ENCODE measurements around the gene HEY2.
A peak's percentile ranks its signal among the peaks of the same experiment; 100 is the strongest.

The HEY2 gene

DNA sequence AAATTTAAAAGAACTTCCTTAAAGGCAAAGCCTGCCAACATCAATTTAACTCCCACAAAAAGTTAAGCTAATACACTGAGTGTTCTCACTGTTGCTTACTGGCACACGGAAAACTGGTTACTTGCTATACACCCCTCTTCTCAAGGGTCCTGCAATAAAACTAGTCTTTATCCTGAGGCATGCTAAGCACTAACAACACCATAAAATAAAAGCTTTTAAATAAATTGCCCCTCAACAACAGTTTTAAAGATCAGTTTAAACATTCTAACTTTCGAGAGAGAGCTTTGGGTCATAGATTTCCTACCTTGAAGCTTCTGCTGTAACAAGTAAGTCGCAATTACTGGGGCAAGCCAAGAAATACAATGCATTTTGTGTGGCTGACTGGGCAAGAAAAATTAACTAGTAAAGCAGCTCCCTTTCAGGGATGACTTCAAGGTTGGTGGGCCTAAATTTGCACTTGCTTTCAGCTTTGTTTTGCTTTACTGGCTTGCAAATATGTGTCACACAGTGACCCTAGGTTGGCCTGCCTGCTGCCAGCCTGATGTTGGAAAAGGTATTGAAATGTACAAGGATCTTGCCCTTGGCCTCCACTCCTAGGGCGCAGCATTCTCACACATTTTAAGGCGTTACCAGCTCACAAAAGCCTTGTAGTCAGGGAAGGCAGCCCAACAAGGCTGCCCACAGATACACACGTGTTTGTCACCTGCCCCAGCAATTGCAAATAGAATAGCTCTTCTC lies 4.0 kb upstream of the HEY2 start:
- no peak for DNase-seq

- no peak for DNase-seq
These were observed 3.4 kb upstream of the HEY2 start for GRCh38 chr6:125746019-125746414.

- peak; percentile 70 for DNase-seq
These were observed 2.5 kb upstream of the HEY2 start for GRCh38 chr6:125746731-125747588.

GRCh38 chr6:125747589-125748405 lies 1.6 kb upstream of the HEY2 start:
- no peak for DNase-seq

DNA sequence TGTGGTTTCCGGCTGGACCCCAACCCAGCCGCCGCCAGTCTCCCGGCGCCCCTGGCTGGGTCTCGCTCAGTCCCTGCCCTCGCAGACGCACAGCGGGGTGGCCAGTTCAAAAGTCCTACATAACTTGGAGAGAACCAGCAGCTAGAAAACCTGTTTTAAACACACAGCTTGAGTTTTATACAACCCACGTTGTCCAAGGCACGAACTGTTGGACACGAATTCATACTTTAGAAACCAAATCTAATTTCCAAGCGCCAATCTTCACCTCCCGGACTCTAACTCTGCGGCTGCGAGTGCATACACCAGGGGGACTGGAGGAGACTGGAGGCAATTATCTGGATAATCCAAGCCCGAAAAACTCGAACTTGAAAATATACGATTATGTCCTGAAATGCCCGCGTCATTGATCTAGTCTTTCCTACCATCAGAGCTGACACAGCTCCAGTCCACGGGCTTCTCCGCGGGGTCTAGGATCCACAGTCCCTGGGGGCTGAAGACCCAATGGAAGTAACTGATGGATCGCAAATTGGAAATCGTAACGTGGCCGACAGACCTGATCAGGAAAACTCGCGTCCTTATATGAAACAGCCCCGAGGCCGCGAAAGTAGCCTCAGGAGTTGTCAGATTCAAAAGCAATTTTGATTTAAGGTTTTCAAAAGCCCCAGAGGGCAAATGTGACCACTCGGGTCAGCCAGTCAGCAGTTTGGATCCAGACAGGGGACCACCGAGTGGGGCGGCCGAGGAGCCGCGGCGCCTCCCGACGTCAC lies 843 bp upstream of the HEY2 start:
- no peak for DNase-seq

DNA sequence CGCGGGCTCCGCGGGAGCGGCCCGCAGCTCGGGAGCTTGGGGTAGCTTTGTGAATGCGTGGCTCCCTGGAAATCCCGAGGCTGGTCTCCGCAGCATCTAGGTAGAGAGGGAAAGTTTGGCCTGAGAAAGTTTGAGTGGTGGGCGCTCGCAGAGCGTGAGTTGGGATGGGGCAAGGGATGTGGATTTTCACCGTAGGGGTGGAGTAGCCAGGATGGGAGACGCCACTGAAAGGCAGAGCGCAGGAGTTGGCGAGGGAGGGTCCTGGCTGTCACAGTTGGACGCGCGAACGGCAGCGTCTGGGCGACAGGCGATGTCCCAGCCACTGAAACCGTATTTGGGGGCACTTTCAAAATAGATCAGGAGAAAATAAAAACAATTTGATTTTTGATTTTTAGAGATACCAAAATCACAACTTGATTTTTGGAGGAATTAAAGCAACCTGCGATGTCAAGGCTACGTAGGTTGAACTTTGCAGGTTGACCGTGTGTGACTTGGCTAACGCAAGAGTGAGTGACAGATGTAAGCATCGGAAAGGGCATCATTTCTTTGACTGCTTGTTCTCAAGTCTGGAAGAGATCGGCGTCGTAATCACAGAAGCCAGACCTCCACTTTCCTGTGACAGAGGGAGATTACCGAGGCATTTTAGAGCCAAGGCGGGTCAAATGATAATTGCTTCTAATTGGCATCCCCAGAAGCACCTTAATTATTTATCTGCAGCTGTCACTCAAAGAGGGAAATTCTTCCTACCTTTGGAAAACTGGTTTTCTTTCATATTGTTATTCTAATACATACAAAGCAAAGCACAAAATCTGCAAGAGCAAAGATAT lies 646 bp downstream of the HEY2 start:
- no peak for DNase-seq

DNA sequence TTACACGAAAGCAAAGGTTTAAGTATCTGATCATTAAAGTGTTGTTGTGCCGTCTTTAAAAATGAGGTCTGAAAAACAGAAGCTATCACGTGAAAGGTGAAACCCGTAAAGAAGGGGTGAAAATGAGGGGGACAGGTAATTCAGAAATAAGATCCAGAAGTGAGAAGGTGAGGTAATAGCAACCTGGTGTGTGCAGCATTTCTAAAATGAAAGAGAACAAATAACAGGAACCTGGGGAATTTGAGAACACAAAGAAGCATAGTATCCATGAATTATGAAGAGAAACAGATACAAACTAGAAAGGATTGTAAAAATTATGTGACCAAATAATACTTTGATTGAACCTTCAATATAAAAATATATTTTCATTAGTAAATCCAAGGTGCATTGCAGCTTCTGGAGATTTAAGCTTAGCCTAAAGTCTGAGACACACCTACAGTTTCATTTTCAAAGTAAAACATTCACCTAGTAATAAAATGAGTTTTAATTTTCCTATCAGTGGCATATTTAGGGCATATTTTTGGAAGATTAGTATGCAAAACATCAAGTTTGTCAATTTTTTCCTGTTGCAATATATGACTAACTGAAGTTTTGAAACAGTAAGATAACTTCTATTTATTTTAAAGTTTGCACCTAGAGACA lies 1.4 kb downstream of the HEY2 start:
- peak; percentile 21 for DNase-seq

DNA sequence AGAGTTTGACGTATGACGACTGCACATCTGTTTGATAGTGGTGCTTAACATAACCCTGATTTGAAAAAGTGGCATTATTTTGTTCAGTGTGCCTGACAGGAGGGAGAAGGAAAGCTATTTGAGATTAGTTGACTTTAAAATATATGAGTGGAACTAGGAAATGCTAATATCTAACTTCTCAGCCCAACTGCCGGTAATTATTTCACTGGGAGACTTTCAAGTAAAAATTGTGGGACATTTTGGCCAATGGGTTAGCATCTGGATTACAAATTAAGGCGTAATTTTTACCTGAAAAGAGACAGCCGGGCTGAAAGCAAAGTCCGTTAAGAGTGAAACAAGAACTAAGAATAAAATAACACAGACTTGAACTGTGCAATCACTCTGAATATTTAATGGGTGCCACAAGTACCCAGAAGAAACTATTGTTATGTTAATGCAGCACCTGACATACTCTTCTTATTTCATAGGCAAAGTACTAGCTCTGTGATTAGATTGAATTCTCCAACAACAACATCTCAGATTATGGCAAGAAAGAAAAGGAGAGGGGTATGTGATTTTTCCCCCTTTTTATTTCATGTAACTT lies 2.0 kb downstream of the HEY2 start:
- DNase-seq, result no peak

GRCh38 chr6:125752773-125753172 lies 3.3 kb downstream of the HEY2 start:
- DNase-seq, result no peak

- peak; percentile 29 for DNase-seq
These were observed 3.9 kb downstream of the HEY2 start for GRCh38 chr6:125753218-125753936.

DNA sequence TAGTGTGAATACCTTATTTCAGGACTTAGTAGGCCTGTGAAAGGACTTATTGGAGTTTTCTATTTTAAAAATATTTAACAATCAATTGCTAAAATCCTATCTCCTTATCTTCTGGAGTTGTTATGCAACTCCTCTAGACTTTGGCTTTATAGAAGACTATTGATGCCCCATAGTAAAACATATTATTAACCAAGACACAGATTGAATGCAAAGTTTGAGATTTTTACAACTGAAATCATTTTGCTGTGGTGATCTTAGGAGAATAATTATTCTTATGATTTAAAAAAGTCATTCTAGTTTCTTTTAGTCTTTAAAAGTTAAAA lies 4.5 kb downstream of the HEY2 start:
- DNase-seq, result no peak

DNA sequence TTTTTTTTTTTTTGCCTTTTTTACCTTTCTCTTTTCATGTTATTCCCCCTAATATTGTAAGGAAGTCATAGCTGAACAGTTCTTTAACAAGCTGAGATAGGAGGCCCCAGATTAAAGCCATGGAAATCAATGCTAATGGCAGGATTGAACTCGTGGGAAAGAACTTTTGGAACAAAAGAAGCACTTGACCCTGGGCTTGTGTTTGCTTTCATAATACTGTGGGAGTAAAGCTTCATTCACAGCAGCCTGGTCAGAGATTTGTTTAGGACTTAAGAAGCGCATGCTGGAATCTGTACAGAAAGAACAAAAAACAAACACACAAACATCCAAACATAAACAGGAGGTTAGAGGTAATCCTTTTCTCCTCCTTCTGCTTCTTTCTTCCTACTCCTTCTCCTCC lies 5.1 kb downstream of the HEY2 start:
- no peak for DNase-seq

DNA sequence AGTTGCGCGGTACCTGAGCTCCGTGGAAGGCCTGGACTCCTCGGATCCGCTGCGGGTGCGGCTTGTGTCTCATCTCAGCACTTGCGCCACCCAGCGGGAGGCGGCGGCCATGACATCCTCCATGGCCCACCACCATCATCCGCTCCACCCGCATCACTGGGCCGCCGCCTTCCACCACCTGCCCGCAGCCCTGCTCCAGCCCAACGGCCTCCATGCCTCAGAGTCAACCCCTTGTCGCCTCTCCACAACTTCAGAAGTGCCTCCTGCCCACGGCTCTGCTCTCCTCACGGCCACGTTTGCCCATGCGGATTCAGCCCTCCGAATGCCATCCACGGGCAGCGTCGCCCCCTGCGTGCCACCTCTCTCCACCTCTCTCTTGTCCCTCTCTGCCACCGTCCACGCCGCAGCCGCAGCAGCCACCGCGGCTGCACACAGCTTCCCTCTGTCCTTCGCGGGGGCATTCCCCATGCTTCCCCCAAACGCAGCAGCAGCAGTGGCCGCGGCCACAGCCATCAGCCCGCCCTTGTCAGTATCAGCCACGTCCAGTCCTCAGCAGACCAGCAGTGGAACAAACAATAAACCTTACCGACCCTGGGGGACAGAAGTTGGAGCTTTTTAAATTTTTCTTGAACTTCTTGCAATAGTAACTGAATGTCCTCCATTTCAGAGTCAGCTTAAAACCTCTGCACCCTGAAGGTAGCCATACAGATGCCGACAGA lies 9.9 kb downstream of the HEY2 start:
- DNase-seq, result no peak

- DNase-seq, result no peak
These were observed 10.6 kb downstream of the HEY2 start for GRCh38 chr6:125759959-125760457.

GRCh38 chr6:125764121-125764671 lies 14.8 kb downstream of the HEY2 start:
- DNase-seq, result peak; percentile 55

DNA sequence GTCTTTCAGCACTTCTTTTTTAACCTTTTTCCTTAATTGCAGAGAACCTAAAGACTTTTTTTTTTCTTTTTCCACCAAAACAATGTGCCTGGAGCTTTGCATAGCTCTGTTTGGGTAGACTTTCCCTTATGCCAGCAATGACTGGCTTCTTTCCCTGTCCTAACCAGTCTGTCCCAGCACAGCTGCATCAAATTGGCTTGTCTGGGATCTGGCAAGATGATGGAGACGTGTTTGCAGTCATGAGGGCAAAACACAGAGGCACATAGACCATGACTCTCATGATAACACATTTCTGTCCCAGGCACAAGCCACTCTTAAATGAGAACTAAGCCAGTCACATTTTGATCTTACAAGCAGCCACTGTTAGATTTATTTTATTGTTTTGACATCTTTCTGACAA lies 16.5 kb downstream of the HEY2 start:
- no peak for DNase-seq

GRCh38 chr6:125766641-125767040 lies 17.2 kb downstream of the HEY2 start:
- DNase-seq, result no peak

DNA sequence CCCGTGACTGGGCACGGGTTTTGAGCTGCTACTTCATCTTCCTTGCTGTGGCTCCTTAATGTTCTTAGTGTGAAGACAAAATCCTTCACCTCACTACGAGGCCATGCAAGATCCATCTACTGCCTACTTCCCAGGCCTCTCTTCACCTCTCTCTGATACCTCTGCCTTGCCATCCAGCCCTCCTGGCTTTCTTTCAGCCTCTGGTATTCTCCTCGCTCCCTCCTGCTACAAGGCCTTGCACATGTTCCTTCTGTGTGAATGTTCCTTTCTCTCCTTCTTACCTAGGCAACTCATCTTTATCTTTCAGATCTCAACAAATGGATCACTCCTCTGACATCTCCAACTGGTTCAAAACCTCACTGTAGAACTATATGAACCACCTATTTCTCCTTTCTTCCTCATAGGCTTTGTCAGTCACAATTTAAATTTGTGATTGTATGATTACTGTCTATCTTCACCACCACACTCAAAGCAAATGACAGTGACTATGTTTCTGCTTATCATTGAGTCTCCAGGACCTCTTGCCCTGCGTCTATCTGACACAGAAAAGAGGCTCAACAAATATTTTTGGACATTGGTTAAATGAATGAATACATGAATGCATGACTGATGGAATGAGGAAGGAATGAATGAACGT lies 19.8 kb downstream of the HEY2 start:
- DNase-seq, result no peak

Data from inflammatory macrophage treated with lipopolysaccharide for 4 hours (primary cell).